Measurements from ENCODE around the gene RPGRIP1.

The RPGRIP1 gene

GRCh38 chr14:21279783-21280182 is at the start of gene RPGRIP1:
Gene RPGRIP1 (plus strand): TSS chr14:21280083. CDS start chr14:21287977, 7,894 bp downstream.
- Histone ChIP-seq H3K36me3 (ENCODE audit: control insufficient read depth in 2 of 2, insufficient read depth in 1 of 2, low read length in 2 of 2) (no peaks in the 10 kb centered on the region), H3K4me3 (ENCODE audit: low read depth, low read length) (no peak within 1 kb of the TSS), H3K9me3 (ENCODE audit: control insufficient read depth, insufficient read depth, low read depth, low read length) (no peaks in the 10 kb centered on the region), H3K27ac (ENCODE audit: extremely low read depth, low read depth, low read length) (no peak within 1 kb of the TSS), H3K4me1 (ENCODE audit: control insufficient read depth, insufficient read depth, low read length) (no peaks in the 10 kb centered on the region)
- TF ChIP-seq ZNF830 (tag by site-specific recombination; IDR thresholded peaks at IDR 0.05; ENCODE audit: low read depth): no peak
- TF ChIP-seq ZNF792 (tag by site-specific recombination; IDR thresholded peaks at IDR 0.05): no peak
- no peak for TF ChIP-seq ZNF76 (tag by site-specific recombination; IDR thresholded peaks at IDR 0.05; ENCODE audit: borderline replicate concordance, low read depth)
- no peak for TF ChIP-seq ZNF777 (tag by site-specific recombination; IDR thresholded peaks at IDR 0.05; ENCODE audit: borderline replicate concordance)
- TF ChIP-seq ZFP41 (tag by site-specific recombination; IDR thresholded peaks at IDR 0.05; ENCODE audit: borderline replicate concordance): no peak
- no peak for TF ChIP-seq SP7 (tag by site-specific recombination; IDR thresholded peaks at IDR 0.05)
- no peak for TF ChIP-seq ZSCAN23 (tag by site-specific recombination; IDR thresholded peaks at IDR 0.05)
- no peak for TF ChIP-seq ZNF629 (tag by site-specific recombination; IDR thresholded peaks at IDR 0.05)
- no peak for TF ChIP-seq ZNF626 (tag by site-specific recombination; IDR thresholded peaks at IDR 0.05)
- TF ChIP-seq ZBTB26 (tag by site-specific recombination; optimal IDR thresholded peaks at IDR 0.05): no peak
- TF ChIP-seq BCL6B (tag by site-specific recombination; IDR thresholded peaks at IDR 0.05): no peak
- no peak for TF ChIP-seq ZNF639 (tag by site-specific recombination; IDR thresholded peaks at IDR 0.05)
- no peak for TF ChIP-seq ZBTB8A (tag by site-specific recombination; IDR thresholded peaks at IDR 0.05)
- TF ChIP-seq ZNF311 (tag by site-specific recombination; IDR thresholded peaks at IDR 0.05; ENCODE audit: borderline replicate concordance): no peak
- TF ChIP-seq ZSCAN30 (tag by site-specific recombination; IDR thresholded peaks at IDR 0.05): no peak
- TF ChIP-seq ZNF654 (tag by site-specific recombination; IDR thresholded peaks at IDR 0.05; ENCODE audit: low read depth): no peak
- no peak for TF ChIP-seq KLF8 (tag by site-specific recombination; IDR thresholded peaks at IDR 0.05)
- no peak for TF ChIP-seq FEZF1 (tag by site-specific recombination; IDR thresholded peaks at IDR 0.05)
- no peak for TF ChIP-seq ZFHX2 (tag by site-specific recombination; conservative IDR thresholded peaks at IDR 0.05)
- ChIA-PET CTCF (no interaction called here), POLR2A (interaction anchor here (0.5 to 0.6 kb wide), 2 partner anchors 19 to 164 kb away, joined by 4 to 6 read pairs; no protein-coding TSS in a partner anchor)

- no peak overlapping the region for H3K27ac ChIP-seq (ENCODE audit: extremely low read depth, low read depth, low read length)
- TF ChIP-seq ZNF488 (tag by site-specific recombination; IDR thresholded peaks at IDR 0.05): no peak
- ChIA-PET CTCF (interaction anchor here (0.9 kb wide), 2 partner anchors 12 to 13 kb away, joined by 3 read pairs; no protein-coding TSS in a partner anchor), POLR2A (no interaction called here)
- no peaks in the 10 kb centered on the region for H3K4me1 ChIP-seq (ENCODE audit: control insufficient read depth, insufficient read depth, low read length)
- peaks cover 87 to 97% of the 10 kb centered on the region in 2 experiments for H3K36me3 ChIP-seq (ENCODE audit: control insufficient read depth in 2 of 2, insufficient read depth in 1 of 2, low read length in 2 of 2)
- H3K4me3 ChIP-seq (ENCODE audit: low read depth, low read length): no peak overlapping the region
- H3K9me3 ChIP-seq (ENCODE audit: control insufficient read depth, insufficient read depth, low read depth, low read length): no peaks in the 10 kb centered on the region
Measured at GRCh38 chr14:21231020-21231652, 48.7 kb upstream of the RPGRIP1 start.
